Type B pancreatic cell (in vitro differentiated cells): ENCODE data around the gene CCSAP. TPM values are rescaled to one million over a fixed set of nuclear protein-coding genes. Genes with fewer than 3 reads are reported as not detected.

Experiments
- DNase-seq: peaks from one replicate; pipeline ENCODE4 v3.0.0; 2021; ENCODE audit warnings: mixed read lengths; ENCODE audit not compliant: unreplicated experiment; ENCODE audit errors: extremely low spot score
- H3K27ac Mint-ChIP-seq: 2 replicates; pipeline ENCODE4 v1.8.0; 2021; ENCODE audit warnings: mild to moderate bottlenecking, mixed read lengths
- H3K27me3 Mint-ChIP-seq: 2 replicates; pipeline ENCODE4 v1.8.0; 2021; ENCODE audit warnings: mixed read lengths
- H3K36me3 Mint-ChIP-seq: 2 replicates; pipeline ENCODE4 v1.8.0; 2021; ENCODE audit warnings: mixed read lengths
- H3K4me1 Mint-ChIP-seq: one replicate; pipeline ENCODE4 v1.8.0; 2021; ENCODE audit warnings: mixed read lengths; ENCODE audit not compliant: unreplicated experiment
- H3K4me3 Mint-ChIP-seq: 2 replicates; pipeline ENCODE4 v1.8.0; 2021; ENCODE audit warnings: mild to moderate bottlenecking, mixed read lengths
- H3K9me3 Mint-ChIP-seq: 2 replicates; pipeline ENCODE4 v1.8.0; 2021; ENCODE audit warnings: mixed read lengths
- total RNA-seq: library from RNA; stranded (reverse); gene quantifications from 2 replicates; pipeline ENCODE4 v1.2.1, GENCODE V29; 2021; ENCODE audit warnings: low replicate concordance
- TF ChIP-seq, protein P1 (sequence below): fragments of 200-600 bp; sonication (generic); conservative IDR thresholded peaks from 2 replicates; pipeline ENCODE4 v1.5.0; 2021; ENCODE audit warnings: antibody characterized with exemption, mild to moderate bottlenecking

CCSAP gene
- total RNA-seq, 1 donor from 2014 or later = 9.6 TPM

DNA sequence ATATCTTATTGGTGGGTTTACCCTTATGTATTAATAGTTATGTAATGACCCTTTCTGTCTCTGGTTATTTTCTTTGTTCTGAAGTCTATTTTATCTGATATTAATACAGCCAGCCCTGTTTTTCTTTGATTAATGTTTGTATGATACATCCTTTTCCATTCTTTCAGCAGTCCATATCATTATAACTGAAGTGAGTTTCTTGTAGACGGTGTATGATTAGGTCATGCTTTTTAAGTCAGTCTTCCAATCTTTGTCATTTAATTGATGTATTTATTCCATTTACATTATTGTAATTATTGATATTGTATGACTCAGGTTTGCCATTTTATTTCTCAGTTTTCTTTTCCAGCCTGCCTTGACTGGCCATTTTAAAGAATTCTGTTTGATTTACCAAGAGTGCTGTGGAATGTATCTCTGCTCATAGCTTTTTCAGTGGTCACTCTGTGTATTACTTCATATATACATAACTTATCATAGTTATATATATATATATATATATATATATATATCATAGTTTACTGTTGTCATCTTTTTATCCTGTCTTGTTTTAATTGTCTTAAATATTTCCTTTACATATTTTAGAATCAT lies 61.4 kb downstream of the CCSAP start:
- DNase-seq = no peak
- Mint-ChIP-seq H3K4me3 (peak overlapping the region; percentile 10), H3K9me3 (peaks cover 11% of the 10 kb centered on the region), H3K27me3 (no peaks in the 10 kb centered on the region), H3K4me1 (peaks cover 20% of the 10 kb centered on the region), H3K27ac (peak overlapping the region; percentile 47), H3K36me3 (peaks cover 16% of the 10 kb centered on the region)
- TF ChIP-seq, protein P1, sequence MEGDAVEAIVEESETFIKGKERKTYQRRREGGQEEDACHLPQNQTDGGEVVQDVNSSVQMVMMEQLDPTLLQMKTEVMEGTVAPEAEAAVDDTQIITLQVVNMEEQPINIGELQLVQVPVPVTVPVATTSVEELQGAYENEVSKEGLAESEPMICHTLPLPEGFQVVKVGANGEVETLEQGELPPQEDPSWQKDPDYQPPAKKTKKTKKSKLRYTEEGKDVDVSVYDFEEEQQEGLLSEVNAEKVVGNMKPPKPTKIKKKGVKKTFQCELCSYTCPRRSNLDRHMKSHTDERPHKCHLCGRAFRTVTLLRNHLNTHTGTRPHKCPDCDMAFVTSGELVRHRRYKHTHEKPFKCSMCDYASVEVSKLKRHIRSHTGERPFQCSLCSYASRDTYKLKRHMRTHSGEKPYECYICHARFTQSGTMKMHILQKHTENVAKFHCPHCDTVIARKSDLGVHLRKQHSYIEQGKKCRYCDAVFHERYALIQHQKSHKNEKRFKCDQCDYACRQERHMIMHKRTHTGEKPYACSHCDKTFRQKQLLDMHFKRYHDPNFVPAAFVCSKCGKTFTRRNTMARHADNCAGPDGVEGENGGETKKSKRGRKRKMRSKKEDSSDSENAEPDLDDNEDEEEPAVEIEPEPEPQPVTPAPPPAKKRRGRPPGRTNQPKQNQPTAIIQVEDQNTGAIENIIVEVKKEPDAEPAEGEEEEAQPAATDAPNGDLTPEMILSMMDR = peak; percentile 37

DNA sequence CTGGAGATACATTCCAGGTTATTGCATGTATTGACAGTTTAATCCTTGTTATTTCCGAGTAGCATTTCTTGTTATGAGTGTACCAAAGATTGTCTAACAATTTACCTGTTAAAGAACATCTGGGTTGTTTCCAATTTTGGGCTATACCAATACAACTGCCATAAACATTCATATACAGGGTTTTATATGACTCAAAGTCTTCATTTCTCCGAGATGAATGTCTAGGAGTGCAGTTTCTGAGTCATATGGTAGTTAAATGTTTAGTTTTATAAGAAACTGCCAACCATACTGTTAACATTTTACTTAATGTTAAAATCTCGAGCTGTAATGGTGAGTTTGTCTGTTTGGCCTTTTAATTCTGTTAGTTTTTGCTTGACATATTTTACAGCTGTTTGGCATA lies 61.9 kb downstream of the CCSAP start:
- no peak for DNase-seq
- H3K4me1 Mint-ChIP-seq = peaks cover 19% of the 10 kb centered on the region
- H3K9me3 Mint-ChIP-seq = peaks cover 11% of the 10 kb centered on the region
- TF ChIP-seq, protein P1 = no peak
- H3K27ac Mint-ChIP-seq = peak overlapping the region; percentile 88
- peaks cover 16% of the 10 kb centered on the region for H3K36me3 Mint-ChIP-seq
- H3K4me3 Mint-ChIP-seq = no peak overlapping the region
- no peaks in the 10 kb centered on the region for H3K27me3 Mint-ChIP-seq

DNA sequence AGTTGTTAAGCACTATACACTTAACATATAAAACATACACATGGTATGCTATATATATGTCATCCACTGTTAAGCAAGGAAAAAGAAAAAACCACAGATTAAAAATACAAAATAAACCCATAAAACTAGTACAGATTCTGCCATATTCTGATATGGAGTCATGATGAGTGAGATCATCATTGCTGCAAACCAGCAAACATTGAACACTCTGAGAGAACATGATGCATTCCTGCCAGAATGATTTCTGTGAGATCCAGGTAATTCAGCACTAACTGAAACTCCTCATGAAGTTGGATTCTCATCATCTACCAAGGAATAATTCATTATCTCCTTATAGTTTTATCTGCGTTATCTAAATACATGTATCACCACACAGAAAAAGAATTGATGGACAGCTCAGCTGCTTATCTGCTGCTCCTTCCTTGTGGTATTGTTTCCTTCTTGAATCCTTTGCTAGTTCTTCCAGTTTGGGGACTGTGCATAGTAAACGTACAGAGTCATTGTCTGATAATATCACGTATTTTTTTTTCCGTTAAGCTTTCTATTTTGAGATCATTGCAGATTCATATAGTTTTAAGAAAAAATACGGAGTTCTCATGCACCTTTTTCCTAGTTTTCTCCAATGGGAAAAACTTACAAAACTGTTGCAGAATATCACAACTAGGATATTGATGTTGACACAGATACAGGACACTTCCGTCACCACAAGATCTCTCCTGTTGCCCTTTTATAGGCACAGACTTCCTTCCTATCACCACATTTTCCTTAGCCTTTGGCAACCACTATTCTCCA lies 62.6 kb downstream of the CCSAP start:
- H3K27ac Mint-ChIP-seq = peak overlapping the region; percentile 88
- TF ChIP-seq, protein P1 = no peak
- H3K36me3 Mint-ChIP-seq = peaks cover 15% of the 10 kb centered on the region
- DNase-seq = no peak
- peak overlapping the region; percentile 67 for H3K4me3 Mint-ChIP-seq
- H3K9me3 Mint-ChIP-seq = peaks cover 11% of the 10 kb centered on the region
- H3K27me3 Mint-ChIP-seq = no peaks in the 10 kb centered on the region
- H3K4me1 Mint-ChIP-seq = peaks cover 18% of the 10 kb centered on the region

DNA sequence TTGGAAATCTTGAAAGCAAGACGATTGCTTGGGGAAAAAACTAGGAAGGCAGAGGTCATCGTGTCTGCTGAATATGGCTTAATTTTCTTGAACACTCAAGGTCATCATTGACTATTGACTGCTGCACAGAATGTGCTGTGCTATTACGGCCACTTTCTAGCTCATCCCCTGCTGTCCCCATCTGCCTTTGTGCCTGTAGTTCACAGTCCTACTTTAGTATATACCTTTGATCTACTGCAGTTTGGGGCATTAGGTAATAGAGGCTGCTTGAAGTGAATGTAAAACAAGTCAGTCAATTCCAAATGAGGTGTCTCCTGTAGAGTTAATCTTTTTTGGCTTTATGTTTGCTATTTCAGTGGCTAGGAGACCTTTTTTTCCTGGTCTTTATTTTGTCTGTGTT lies 63.6 kb downstream of the CCSAP start:
- peaks cover 11% of the 10 kb centered on the region for H3K9me3 Mint-ChIP-seq
- no peaks in the 10 kb centered on the region for H3K27me3 Mint-ChIP-seq
- no peak overlapping the region for H3K27ac Mint-ChIP-seq
- no peak for DNase-seq
- peaks cover 20% of the 10 kb centered on the region for H3K4me1 Mint-ChIP-seq
- no peak overlapping the region for H3K4me3 Mint-ChIP-seq
- peaks cover 17% of the 10 kb centered on the region for H3K36me3 Mint-ChIP-seq
- TF ChIP-seq, protein P1 = no peak

DNA sequence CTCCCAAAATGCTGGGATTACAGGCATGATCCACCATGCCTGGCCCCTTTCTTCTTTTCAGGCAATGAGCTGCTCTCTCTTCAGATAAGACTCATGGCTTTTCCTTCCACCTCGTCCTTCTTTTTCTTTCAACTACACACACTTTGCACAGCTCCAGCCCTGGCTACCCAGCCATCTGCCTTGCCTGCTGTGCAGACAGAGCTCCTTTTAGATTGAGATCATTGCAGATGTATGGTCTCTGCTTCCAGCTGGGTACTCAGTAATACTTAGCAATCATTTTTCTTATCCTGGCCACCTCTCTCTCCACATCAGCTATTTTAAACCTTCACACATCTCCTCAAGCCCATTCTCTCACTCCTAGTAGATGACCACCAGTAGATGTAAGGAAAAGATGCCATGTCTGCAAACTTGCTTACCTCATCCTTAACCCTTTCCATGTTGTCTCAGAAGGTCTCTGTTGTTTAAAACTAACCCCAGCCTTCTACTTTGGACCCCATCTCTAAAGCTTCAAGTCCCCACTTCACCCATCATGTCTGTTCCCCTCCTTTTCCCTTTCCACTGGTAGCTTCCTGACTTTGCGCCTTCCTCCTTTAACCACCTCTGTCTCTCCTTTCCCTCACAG lies 64.6 kb downstream of the CCSAP start:
- Mint-ChIP-seq H3K27me3 (no peaks in the 10 kb centered on the region), H3K36me3 (peaks cover 17% of the 10 kb centered on the region), H3K4me3 (no peak overlapping the region), H3K27ac (no peak overlapping the region), H3K4me1 (peaks cover 21% of the 10 kb centered on the region), H3K9me3 (peaks cover 11% of the 10 kb centered on the region)
- no peak for DNase-seq
- TF ChIP-seq, protein P1 = no peak
